Neutrophil (primary cell): ENCODE measurements around the gene COL11A1.
"Not testable (repeated sequence)": the region's sequence is repeated elsewhere in the genome, so short reads cannot be mapped to it uniquely, and the experiment has no call there.

Experiments used
- H3K27ac ChIP-seq: fragments of 200-600 bp; sonication (generic); 2 replicates; pipeline ENCODE4 v1.5.1; 2016; ENCODE audit warnings: mild to moderate bottlenecking, moderate library complexity
- H3K27me3 ChIP-seq: fragments of 200-600 bp; sonication (generic); 2 replicates; pipeline ENCODE4 v1.6.0; 2016; ENCODE audit warnings: mild to moderate bottlenecking
- H3K36me3 ChIP-seq: fragments of 200-600 bp; sonication (generic); 2 replicates; pipeline ENCODE4 v1.5.1; 2017
- H3K4me1 ChIP-seq, 2 experiments: fragments of 200-600 bp in 1 of 2; sonication (generic) in 1 of 2; 1 replicate in 1 of 2; 2 replicates in 1 of 2; pipeline versions ENCODE4 v1.5.1 to v1.6.1; 2013 to 2016; ENCODE audit warnings: low read depth in 1 of 2, low read length in 1 of 2, mild to moderate bottlenecking in 1 of 2, moderate library complexity in 1 of 2; ENCODE audit not compliant: control insufficient read depth in 1 of 2, insufficient read depth in 1 of 2
- H3K4me3 ChIP-seq, 2 experiments: fragments of 200-600 bp in 1 of 2; sonication (generic) in 1 of 2; 1 replicate in 1 of 2; 2 replicates in 1 of 2; pipeline ENCODE4 v1.5.1; 2013 to 2016; ENCODE audit warnings: low read depth in 1 of 2, low read length in 1 of 2, mild to moderate bottlenecking in 1 of 2, moderate library complexity in 1 of 2
- H3K9me3 ChIP-seq: fragments of 200-600 bp; sonication (generic); 2 replicates; pipeline ENCODE4 v1.5.1; 2016
- CTCF ChIP-seq: fragments of 200-600 bp; sonication (generic); IDR thresholded peaks from 2 replicates; pipeline ENCODE4 v1.5.1; 2016; ENCODE audit warnings: antibody characterized with exemption

Gene COL11A1

GRCh38 chr1:102838016-102838415 lies 270.3 kb downstream of the COL11A1 start:
- H3K9me3 ChIP-seq = no peaks in the 10 kb centered on the region
- no peak overlapping the region for H3K4me3 ChIP-seq
- H3K27me3 ChIP-seq = no peaks in the 10 kb centered on the region
- no peaks in the 10 kb centered on the region for H3K36me3 ChIP-seq
- no peak for TF ChIP-seq CTCF
- no peaks in the 10 kb centered on the region for H3K4me1 ChIP-seq
- H3K27ac ChIP-seq = no peak overlapping the region

GRCh38 chr1:102837551-102837950 lies 270.8 kb downstream of the COL11A1 start:
- no peaks in the 10 kb centered on the region for H3K9me3 ChIP-seq
- H3K27me3 ChIP-seq = no peaks in the 10 kb centered on the region
- no peak for TF ChIP-seq CTCF
- H3K4me1 ChIP-seq = no peaks in the 10 kb centered on the region
- H3K4me3 ChIP-seq = no peak overlapping the region
- H3K27ac ChIP-seq = no peak overlapping the region
- H3K36me3 ChIP-seq = no peaks in the 10 kb centered on the region

- Histone ChIP-seq H3K36me3 (no peaks in the 10 kb centered on the region), H3K9me3 (no peaks in the 10 kb centered on the region), H3K27me3 (no peaks in the 10 kb centered on the region), H3K4me1 (no peaks in the 10 kb centered on the region), H3K4me3 (no peak overlapping the region), H3K27ac (no peak overlapping the region)
- no peak for TF ChIP-seq CTCF
These were observed 271.3 kb downstream of the COL11A1 start for GRCh38 chr1:102836991-102837390.

GRCh38 chr1:102834688-102835320 lies 273.5 kb downstream of the COL11A1 start:
- no peaks in the 10 kb centered on the region for H3K9me3 ChIP-seq
- no peaks in the 10 kb centered on the region for H3K4me1 ChIP-seq
- H3K4me3 ChIP-seq = no peak overlapping the region
- no peaks in the 10 kb centered on the region for H3K27me3 ChIP-seq
- H3K27ac ChIP-seq = no peak overlapping the region
- TF ChIP-seq CTCF = no peak
- no peaks in the 10 kb centered on the region for H3K36me3 ChIP-seq

- no peak overlapping the region for H3K27ac ChIP-seq
- H3K27me3 ChIP-seq = no peaks in the 10 kb centered on the region
- H3K9me3 ChIP-seq = no peaks in the 10 kb centered on the region
- TF ChIP-seq CTCF = no peak
- no peak overlapping the region for H3K4me3 ChIP-seq
- no peaks in the 10 kb centered on the region for H3K4me1 ChIP-seq
- H3K36me3 ChIP-seq = no peaks in the 10 kb centered on the region
These were observed 275.2 kb downstream of the COL11A1 start for GRCh38 chr1:102833151-102833550.

- H3K27me3 ChIP-seq, H3K4me1 ChIP-seq, H3K4me3 ChIP-seq, H3K36me3 ChIP-seq, H3K9me3 ChIP-seq, H3K27ac ChIP-seq: not testable (repeated sequence)
These were observed 281.6 kb downstream of the COL11A1 start for GRCh38 chr1:102826706-102827105.
